Right lobe of liver (tissue), 4 donors: ENCODE measurements around the gene CEP95.

Source experiments
- CTCF ChIP-seq, 4 donors: fragments of 200-600 bp in 3 of 4; fragments of 450-650 bp in 1 of 4; IDR thresholded peaks; one replicate each; pipeline versions ENCODE4 v1.5.1 to v1.8.0; 2016 to 2022; ENCODE audit warnings: antibody characterized with exemption in 4 of 4, mild to moderate bottlenecking in 2 of 4
- POLR2A ChIP-seq: fragments of 450-650 bp; IDR thresholded peaks from one replicate; pipeline ENCODE4 v1.6.1; 2017; ENCODE audit warnings: antibody characterized with exemption, mild to moderate bottlenecking
- donor health status: DM: no; HTN: no; CAD: no.
- donor health status: DM: no; HTN: no; CAD: no.
- donor health status: DM: no; HTN: yes; CAD: no.

- TF ChIP-seq CTCF (IDR thresholded peaks at IDR 0.05), result no peak
- TF ChIP-seq POLR2A, result no peak
These were observed 6.3 kb upstream of the CEP95 start for GRCh38 chr17:64500487-64500859.
